H1 (cell line): ENCODE results near the gene GDF9. TPM values are rescaled to one million over a fixed set of nuclear protein-coding genes. Genes with fewer than 3 reads are reported as not detected.

Source experiments
- CTCF ChIA-PET: fragments of 300-600 bp; sonication (Branson Sonifier 250); formaldehyde crosslinking; loops from one replicate; lab custom pipeline; 2021; ENCODE audit not compliant: partially characterized antibody; lab: Charles Lee
- POLR2A ChIA-PET: fragments of 300-600 bp; sonication (Branson Sonifier 250); formaldehyde crosslinking; loops from one replicate; lab custom pipeline; 2021; ENCODE audit warnings: inconsistent platforms; ENCODE audit not compliant: partially characterized antibody; lab: Charles Lee
- DNase-seq, 2 experiments: peaks; one replicate each; pipeline versions ENCODE4 v3.0.0 to v3.0.0-alpha.2; 2010 to 2022; ENCODE audit warnings: low spot score in 2 of 2, low read depth in 1 of 2, mixed read lengths in 1 of 2
- FAIRE-seq: peaks from 2 replicates; lab custom pipeline; 2011; peaks lifted over from hg19 to GRCh38; lab: Jason Lieb, UNC
- H2AFZ ChIP-seq: 2 replicates; pipeline ENCODE4 v1.8.1; 2012; ENCODE audit warnings: low read length, inconsistent platforms
- H2AK5ac ChIP-seq: 2 replicates; pipeline ENCODE4 v1.6.1; 2013; ENCODE audit warnings: low read depth, low read length
- H2BK120ac ChIP-seq: replicated peaks from 2 replicates; pipeline ENCODE3; 2013; ENCODE audit warnings: low read depth, low read length, inconsistent platforms
- H2BK12ac ChIP-seq: 2 replicates; pipeline ENCODE4 v1.6.1; 2013; ENCODE audit warnings: low read depth, low read length
- H2BK15ac ChIP-seq: 2 replicates; pipeline ENCODE4 v1.6.1; 2013; ENCODE audit warnings: low read length
- H2BK20ac ChIP-seq: 2 replicates; pipeline ENCODE4 v1.6.1; 2013; ENCODE audit warnings: low read length
- H2BK5ac ChIP-seq: 2 replicates; pipeline ENCODE4 v1.6.1; 2013; ENCODE audit warnings: low read depth, low read length
- H3K14ac ChIP-seq: 2 replicates; pipeline ENCODE4 v1.6.1; 2013; ENCODE audit warnings: inconsistent platforms; ENCODE audit not compliant: insufficient read length
- H3K18ac ChIP-seq: 2 replicates; pipeline ENCODE4 v1.6.1; 2013; ENCODE audit warnings: low read length; ENCODE audit errors: extremely low read depth
- H3K23ac ChIP-seq: 2 replicates; pipeline ENCODE4 v1.6.1; 2013; ENCODE audit warnings: inconsistent platforms; ENCODE audit not compliant: insufficient read length
- H3K23me2 ChIP-seq: 2 replicates; pipeline ENCODE4 v1.6.1; 2013; ENCODE audit warnings: low read depth, low read length
- H3K27ac ChIP-seq: 2 replicates; pipeline ENCODE4 v1.6.1; 2011; ENCODE audit warnings: low read depth, low read length, inconsistent platforms
- H3K27me3 ChIP-seq, 4 experiments: replicated peaks in 1 of 4; 1 replicate in 1 of 4; 2 replicates in 3 of 4; pipeline versions ENCODE4 v1.6.1 to v1.8.1; 2011 to 2013; ENCODE audit warnings: low read length in 3 of 4, mild to moderate bottlenecking in 3 of 4, inconsistent platforms in 2 of 4, mixed read lengths in 2 of 4, moderate library complexity in 1 of 4; ENCODE audit not compliant: control insufficient read depth in 3 of 4, insufficient read depth in 3 of 4; ENCODE audit errors: extremely low read depth in 1 of 4
- H3K36me3 ChIP-seq, 4 experiments: 2 replicates each; pipeline versions ENCODE4 v1.6.1 to v1.8.1; 2011 to 2013; ENCODE audit warnings: mild to moderate bottlenecking in 4 of 4, low read length in 3 of 4, moderate library complexity in 2 of 4, control low read depth in 1 of 4, inconsistent platforms in 1 of 4; ENCODE audit not compliant: insufficient read depth in 4 of 4, control insufficient read depth in 2 of 4
- H3K4ac ChIP-seq: replicated peaks from 2 replicates; pipeline ENCODE3; 2013; ENCODE audit warnings: low read length, low read depth, mixed read lengths, inconsistent platforms; ENCODE audit not compliant: insufficient read length
- H3K4me1 ChIP-seq, 4 experiments: replicated peaks in 1 of 4; 1 replicate in 1 of 4; 2 replicates in 3 of 4; pipeline versions ENCODE4 v1.6.1 to v1.8.1; 2011 to 2013; ENCODE audit warnings: low read length in 3 of 4, inconsistent platforms in 2 of 4, mixed read lengths in 1 of 4; ENCODE audit not compliant: insufficient read depth in 4 of 4, control insufficient read depth in 3 of 4
- H3K4me2 ChIP-seq, 2 experiments: 2 replicates each; pipeline versions ENCODE4 v1.6.1 to v1.8.1; 2011 to 2013; ENCODE audit warnings: low read depth in 2 of 2, low read length in 2 of 2, control low read depth in 1 of 2, inconsistent platforms in 1 of 2, mild to moderate bottlenecking in 1 of 2; ENCODE audit not compliant: insufficient read depth in 1 of 2
- H3K4me3 ChIP-seq, 4 experiments: fragments of 200-600, 300-600 bp in 1 of 4; sonication (generic), shearing (Covaris generic), sonication (Bioruptor Twin) in 1 of 4; 2 replicates each; pipeline versions ENCODE4 v1.5.1 to v1.8.1; 2011 to 2016; ENCODE audit warnings: low read length in 4 of 4, low read depth in 3 of 4, control low read depth in 2 of 4, inconsistent platforms in 2 of 4, mild to moderate bottlenecking in 2 of 4, mixed read lengths in 1 of 4, moderate library complexity in 1 of 4; ENCODE audit not compliant: insufficient read depth in 2 of 4; ENCODE audit errors: extremely low read depth in 1 of 4
- H3K56ac ChIP-seq: replicated peaks from 2 replicates; pipeline ENCODE3; 2013; ENCODE audit warnings: low read depth, mild to moderate bottlenecking, mixed read lengths, low read length, inconsistent platforms; ENCODE audit not compliant: insufficient read length
- H3K79me1 ChIP-seq: 2 replicates; pipeline ENCODE4 v1.6.1; 2013; ENCODE audit warnings: low read depth, low read length, control low read depth
- H3K79me2 ChIP-seq, 2 experiments: 2 replicates each; pipeline versions ENCODE4 v1.6.1 to v1.8.1; 2012 to 2013; ENCODE audit warnings: low read length in 2 of 2, mild to moderate bottlenecking in 2 of 2, inconsistent platforms in 1 of 2; ENCODE audit not compliant: insufficient read depth in 2 of 2, control insufficient read depth in 1 of 2
- H3K9ac ChIP-seq, 4 experiments: replicated peaks in 1 of 4; 1 replicate in 1 of 4; 2 replicates in 3 of 4; pipeline versions ENCODE4 v1.6.1 to v1.8.1; 2011 to 2013; ENCODE audit warnings: low read depth in 3 of 4, low read length in 3 of 4, control low read depth in 2 of 4, mild to moderate bottlenecking in 2 of 4, moderate library complexity in 2 of 4, inconsistent platforms in 1 of 4; ENCODE audit errors: extremely low read depth in 1 of 4
- H3K9me3 ChIP-seq, 2 experiments: 2 replicates each; pipeline versions ENCODE4 v1.6.1 to v1.8.1; 2012 to 2013; ENCODE audit warnings: mild to moderate bottlenecking in 2 of 2, moderate library complexity in 2 of 2, control low read depth in 1 of 2, inconsistent platforms in 1 of 2, low read depth in 1 of 2, low read length in 1 of 2, mixed read lengths in 1 of 2; ENCODE audit not compliant: insufficient read depth in 2 of 2
- H4K20me1 ChIP-seq, 2 experiments: replicated peaks in 1 of 2; 2 replicates each; pipeline versions ENCODE3 to v1.8.1; 2011 to 2013; ENCODE audit warnings: inconsistent platforms in 2 of 2, low read length in 2 of 2, mild to moderate bottlenecking in 1 of 2; ENCODE audit not compliant: insufficient read depth in 2 of 2, control insufficient read depth in 1 of 2
- H4K5ac ChIP-seq: 2 replicates; pipeline ENCODE4 v1.6.1; 2013; ENCODE audit warnings: low read length, low read depth, mixed read lengths, inconsistent platforms; ENCODE audit not compliant: insufficient read length
- H4K8ac ChIP-seq: 2 replicates; pipeline ENCODE4 v1.8.0; 2013; ENCODE audit warnings: mild to moderate bottlenecking, moderate library complexity, low read length, inconsistent platforms; ENCODE audit not compliant: insufficient read depth; ENCODE audit errors: extremely low read depth
- H4K91ac ChIP-seq: replicated peaks from 2 replicates; pipeline ENCODE3; 2013; ENCODE audit warnings: low read length, mixed read lengths, inconsistent platforms; ENCODE audit not compliant: insufficient read length
- EZH2 ChIP-seq: fragments of 200-600 bp; sonication (generic); IDR thresholded peaks from 2 replicates; pipeline ENCODE4 v1.7.1; 2012; ENCODE audit warnings: low read depth, mild to moderate bottlenecking, moderate library complexity, low read length, inconsistent platforms; ENCODE audit not compliant: severe bottlenecking
- GTF2F1 ChIP-seq: IDR thresholded peaks from 2 replicates; pipeline ENCODE4 v1.6.1; 2012; ENCODE audit warnings: low read depth, low read length, improper control_type of control experiment, borderline replicate concordance
- HDAC2 ChIP-seq, 2 experiments: fragments of 300-600 bp in 1 of 2; sonication (generic) in 1 of 2; IDR thresholded peaks; 2 replicates each; pipeline ENCODE4 v1.6.1; 2011 to 2012; ENCODE audit warnings: low read depth in 2 of 2, low read length in 2 of 2, mild to moderate bottlenecking in 2 of 2, moderate library complexity in 2 of 2, borderline replicate concordance in 1 of 2, inconsistent platforms in 1 of 2
- HDAC6 ChIP-seq: IDR thresholded peaks from one replicate; pipeline ENCODE4 v1.7.1; 2012; ENCODE audit warnings: low read depth, mild to moderate bottlenecking, inconsistent platforms, low read length, moderate library complexity
- MAFK ChIP-seq: IDR thresholded peaks from 2 replicates; pipeline ENCODE4 v1.6.1; 2012; ENCODE audit warnings: low read depth, mild to moderate bottlenecking, improper control_type of control experiment, low read length
- WGBS, 2 experiments: shearing (Covaris generic) in 1 of 2; methylation state at CpG; one replicate each; pipeline versions ENCODE4 v1.1.6 to v1.1.7; 2013 to 2015; ENCODE audit warnings: low lambda C conversion rate in 2 of 2, mixed read lengths in 2 of 2, inconsistent platforms in 1 of 2, low coverage in 1 of 2, missing lambda C conversion rate in 1 of 2; ENCODE audit not compliant: insufficient replicate concordance in 2 of 2, insufficient coverage in 1 of 2, insufficient read length in 1 of 2; ENCODE audit errors: extremely low coverage in 1 of 2, missing lambda C conversion rate in 1 of 2; 5-methylcytosine and 5-hydroxymethylcytosine counted together
- polyA plus RNA-seq, 7 experiments: library from polyadenylated mRNA; depleted of rRNA in 3 of 7; stranded (reverse) in 5 of 7; unstranded in 2 of 7; fragments of >200 nt in 5 of 7; fragments of 200-250 nt in 2 of 7; gene quantifications; 1 replicate in 5 of 7; 2 replicates in 1 of 7; 4 replicates in 1 of 7; pipeline versions ENCODE4 v1.2.1 to v1.2.3, GENCODE V29; 2011 to 2013; ENCODE audit warnings: missing spikeins in 2 of 7, mixed read lengths in 2 of 7
- total RNA-seq: library from RNA; stranded (reverse); fragmentation: NEBNext Ultra II Directional; extraction: Animal tissue kit (Norgen Biotek cat#: 25700); gene quantifications from 2 replicates; pipeline ENCODE4 v1.2.1, GENCODE V29; 2021

Gene GDF9
- total and polyA plus RNA-seq, 2 of the 8 experiments (the other 6 are each of a cell fraction or from before 2014, with no cell fraction given), result 0.14 TPM; not detected in 1

- Histone ChIP-seq H2BK120ac (no peak overlapping the region), H3K14ac (no peak overlapping the region), H3K27ac (no peak overlapping the region), H3K9ac (no peak overlapping the region), H4K8ac (no peak overlapping the region), H2BK20ac (no peak overlapping the region), H3K18ac (no peak overlapping the region), H2AFZ (no peak overlapping the region), H2AK5ac (no peak overlapping the region), H3K79me2 (no peaks in the 10 kb centered on the region), H4K91ac (no peak overlapping the region), H3K23ac (no peak overlapping the region), H3K36me3 (no peaks in the 10 kb centered on the region), H3K23me2 (no peaks in the 10 kb centered on the region), H3K27me3 (no peaks in the 10 kb centered on the region), H3K4me1 (no peaks in the 10 kb centered on the region), H2BK5ac (no peak overlapping the region), H2BK15ac (no peak overlapping the region), H3K4me2 (no peak overlapping the region), H3K56ac (no peak overlapping the region), H3K79me1 (no peaks in the 10 kb centered on the region), H3K9me3 (no peaks in the 10 kb centered on the region), H3K4me3 (no peak overlapping the region), H4K5ac (no peak overlapping the region), H4K20me1 (no peaks in the 10 kb centered on the region), H2BK12ac (no peak overlapping the region), H3K4ac (no peak overlapping the region)
- POLR2A ChIA-PET, result no interaction called here
- WGBS, 2 experiments, result 91% methylated on average over 8 of the region's 8 CpGs; no CpG with 5 or more reads in 1 of the 2 experiments
- no peak for FAIRE-seq
- CTCF ChIA-PET, result interaction anchor here (0.6 to 32.2 kb wide), 4 partner anchors 13 to 495 kb away, joined by 3 to 465 read pairs (median 7); partner anchors contain the start of gene SHROOM1
- DNase-seq, result no peak
- TF ChIP-seq EZH2 (no peak), HDAC2 (IDR thresholded peaks at IDR 0.05; ENCODE audit: borderline replicate concordance in 1 of 2, low read depth in 2 of 2, low read length in 2 of 2) (no peak), MAFK (no peak), HDAC6 (no peak), GTF2F1 (no peak)
Observed at GRCh38 chr5:132848270-132848669, 18.0 kb downstream of the GDF9 start.
